ENCODE results near the gene PPP1R12C. TPM values are rescaled to one million over a fixed set of nuclear protein-coding genes. Genes with fewer than 3 reads are reported as not detected.

PPP1R12C gene
- total RNA-seq, 2 experiments from 2014 or later: 87.4 to 89.7 TPM

DNA sequence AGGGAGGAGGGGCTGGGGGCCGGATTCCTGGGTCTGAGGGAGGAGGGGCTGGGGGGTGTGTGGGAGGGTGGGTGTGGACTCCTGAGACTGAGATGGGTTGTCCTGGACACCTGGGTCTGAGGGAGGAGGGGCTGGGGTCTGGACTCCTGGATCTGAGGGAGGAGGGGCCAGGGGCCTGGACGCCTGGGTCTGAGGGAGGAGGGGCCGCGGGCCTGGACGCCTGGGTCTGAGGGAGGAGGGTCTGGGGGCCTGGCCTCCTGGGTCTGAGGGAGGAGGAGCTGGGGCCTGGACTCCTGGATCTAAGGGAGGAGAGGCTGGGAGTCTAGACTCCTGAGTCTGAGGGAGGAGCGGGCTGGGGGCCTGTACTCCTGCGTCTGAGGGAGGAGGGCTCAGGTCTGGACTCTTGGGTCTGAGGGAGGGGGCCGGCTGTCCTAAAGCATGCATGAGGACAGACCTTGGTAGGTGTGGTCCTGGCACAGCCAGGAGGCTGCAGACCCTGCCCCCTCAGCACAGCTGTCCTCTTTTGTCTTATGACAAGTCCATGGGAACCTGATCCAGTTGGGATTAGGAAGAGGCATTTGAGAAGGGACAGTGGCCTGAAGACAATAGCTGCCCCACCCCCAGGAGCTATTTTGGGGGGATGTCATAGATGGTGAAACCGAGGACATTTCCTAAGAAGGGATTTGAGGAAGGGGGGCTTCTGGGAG lies 30.3 kb upstream of the PPP1R12C start:
- ChIA-PET CTCF (interaction anchor here (0.7 to 2.1 kb wide), 2 partner anchors 13 to 19 kb away, joined by 3 to 8 read pairs; no protein-coding TSS in a partner anchor), POLR2A (no interaction called here)

DNA sequence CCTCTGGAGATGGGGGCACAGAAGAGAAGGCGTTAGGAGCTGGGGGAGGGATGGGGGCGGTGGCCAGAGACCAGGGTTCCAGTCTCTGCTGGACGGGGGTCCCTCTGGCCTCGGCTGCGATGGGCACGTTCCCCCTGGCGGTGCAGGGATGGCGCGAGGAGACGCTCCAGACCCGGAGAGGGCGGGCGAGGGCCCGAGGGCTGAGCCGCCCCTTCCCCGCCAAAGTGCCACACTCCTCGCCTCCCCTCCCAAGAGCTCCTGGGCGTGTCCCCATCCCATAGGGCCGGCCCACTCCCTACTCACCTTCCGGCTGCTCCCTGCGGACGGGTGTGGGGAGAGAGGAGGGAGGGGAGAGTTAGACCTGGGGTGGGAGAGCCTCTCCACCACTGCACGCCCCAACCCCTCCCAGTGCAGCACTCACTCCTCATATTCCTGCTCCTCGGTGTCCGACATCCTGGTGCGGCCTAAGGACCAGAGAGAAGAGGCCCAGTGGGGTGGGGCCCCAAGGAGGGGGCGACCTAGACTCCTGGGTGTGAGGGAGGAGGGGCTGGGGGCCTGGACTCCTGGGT lies 29.4 kb upstream of the PPP1R12C start:
- CTCF ChIA-PET: interaction anchor here (0.6 to 2.1 kb wide), 3 partner anchors 14 to 29 kb away, joined by 3 to 8 read pairs (median 3); partner anchors contain the start of gene PPP1R12C

DNA sequence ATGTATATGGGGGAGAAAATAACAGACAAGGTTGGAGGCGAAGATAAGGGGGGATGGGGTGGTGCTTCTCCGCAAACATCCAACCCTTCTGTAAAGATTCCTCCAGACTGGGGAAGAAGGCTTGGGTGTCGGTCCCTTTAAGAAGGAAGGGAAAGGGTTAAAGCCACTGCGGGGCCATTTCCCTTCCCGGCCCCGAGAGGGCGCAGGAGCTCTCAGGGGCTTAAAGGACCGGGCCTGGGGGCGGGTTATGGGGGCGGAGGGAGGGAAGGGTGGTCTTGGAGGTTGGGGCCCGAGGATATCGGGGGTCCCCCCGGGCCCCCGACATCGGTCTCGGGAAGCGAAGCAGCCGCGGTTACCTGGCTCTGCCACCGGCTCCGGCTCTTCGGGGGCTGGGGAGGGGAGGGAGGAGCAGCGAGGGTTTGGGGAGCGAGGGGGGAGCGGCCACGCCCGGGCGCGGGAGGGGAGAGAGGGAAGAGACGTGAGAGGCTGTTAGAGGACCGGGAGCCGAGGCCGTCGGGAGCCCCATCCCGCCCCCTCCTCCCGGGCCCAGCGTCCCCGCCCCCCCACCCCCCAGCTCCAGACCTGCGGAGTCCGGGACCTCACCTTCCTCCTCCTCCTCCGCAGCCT lies 28.8 kb upstream of the PPP1R12C start:
- ChIA-PET CTCF (interaction anchor here (0.6 kb wide), 1 partner anchor 28 kb away, joined by 3 read pairs; the partner anchor contains the start of gene PPP1R12C), POLR2A (no interaction called here)

More for the DNA sequence above, 29.4 kb upstream of the PPP1R12C start:
- POLR2A ChIA-PET: no interaction called here

DNA sequence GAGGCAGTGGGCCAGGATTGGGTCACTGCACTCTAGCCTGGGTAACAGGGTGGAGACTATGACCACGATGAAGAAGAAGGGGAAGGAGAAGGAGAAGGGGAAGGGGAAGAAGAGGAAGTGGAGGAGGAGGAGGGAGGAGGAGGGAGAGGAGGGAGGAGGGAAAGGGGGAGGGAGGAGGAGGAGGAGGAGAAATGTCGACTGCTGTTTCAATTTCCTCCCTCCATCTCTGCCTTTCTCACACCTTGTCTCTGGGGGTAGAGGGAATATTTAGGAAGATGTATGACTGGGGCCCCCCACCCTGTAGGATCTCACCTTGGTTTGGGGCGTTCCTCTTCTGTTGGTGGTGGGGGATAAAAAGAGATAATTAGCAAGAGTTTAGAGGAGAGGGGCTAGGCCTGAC lies 27.8 kb upstream of the PPP1R12C start:
- ChIA-PET POLR2A (no interaction called here), CTCF (no interaction called here)

DNA sequence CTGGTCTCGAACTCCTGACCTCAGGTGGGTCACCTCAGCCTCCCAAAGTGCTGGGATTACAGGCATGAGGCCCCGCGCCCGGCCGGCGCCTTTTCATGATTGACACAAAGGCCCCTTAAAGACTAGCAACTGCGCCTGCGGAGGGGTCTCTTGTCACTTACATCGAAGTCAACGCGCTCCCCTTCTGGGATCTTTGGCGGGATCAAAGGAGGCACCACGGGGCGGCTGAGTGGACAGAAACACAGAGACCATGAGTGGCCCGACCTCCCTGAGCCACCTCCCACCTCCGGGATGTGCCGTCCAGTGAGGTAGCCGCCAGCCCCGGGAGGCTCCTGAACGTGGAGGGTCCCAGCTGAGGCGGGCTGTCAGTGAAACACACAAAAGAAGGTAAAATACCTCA lies 24.3 kb upstream of the PPP1R12C start:
- POLR2A ChIA-PET: interaction anchor here (1.0 kb wide), 1 partner anchor 24 kb away, joined by 7 read pairs; the partner anchor contains the start of gene PPP1R12C
- CTCF ChIA-PET: interaction anchor here (0.7 to 1.7 kb wide), 16 partner anchors 10 to 688 kb away, joined by 3 to 14 read pairs (median 3); partner anchors contain the start of gene DNAAF3

DNA sequence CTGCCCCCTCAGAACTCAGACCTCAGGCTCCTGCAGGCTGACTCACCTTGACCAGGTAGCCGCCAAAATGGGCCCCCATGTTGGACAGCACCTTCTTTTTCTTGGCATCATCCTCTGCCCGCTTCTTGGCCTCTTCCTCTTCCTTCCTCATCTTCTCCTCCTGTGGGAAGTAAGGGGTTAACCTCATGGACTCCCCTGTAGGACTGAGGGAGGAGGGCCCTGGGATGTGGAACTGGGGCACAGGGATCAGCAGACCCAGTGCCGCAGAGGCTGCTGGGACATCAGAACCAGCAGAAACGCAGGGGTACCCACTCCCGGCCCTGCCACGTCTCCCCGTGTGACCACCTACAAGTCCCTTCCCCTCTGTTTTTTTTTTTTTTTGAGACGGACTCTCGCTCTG lies 20.5 kb upstream of the PPP1R12C start:
- POLR2A ChIA-PET: no interaction called here
- CTCF ChIA-PET: no interaction called here

DNA sequence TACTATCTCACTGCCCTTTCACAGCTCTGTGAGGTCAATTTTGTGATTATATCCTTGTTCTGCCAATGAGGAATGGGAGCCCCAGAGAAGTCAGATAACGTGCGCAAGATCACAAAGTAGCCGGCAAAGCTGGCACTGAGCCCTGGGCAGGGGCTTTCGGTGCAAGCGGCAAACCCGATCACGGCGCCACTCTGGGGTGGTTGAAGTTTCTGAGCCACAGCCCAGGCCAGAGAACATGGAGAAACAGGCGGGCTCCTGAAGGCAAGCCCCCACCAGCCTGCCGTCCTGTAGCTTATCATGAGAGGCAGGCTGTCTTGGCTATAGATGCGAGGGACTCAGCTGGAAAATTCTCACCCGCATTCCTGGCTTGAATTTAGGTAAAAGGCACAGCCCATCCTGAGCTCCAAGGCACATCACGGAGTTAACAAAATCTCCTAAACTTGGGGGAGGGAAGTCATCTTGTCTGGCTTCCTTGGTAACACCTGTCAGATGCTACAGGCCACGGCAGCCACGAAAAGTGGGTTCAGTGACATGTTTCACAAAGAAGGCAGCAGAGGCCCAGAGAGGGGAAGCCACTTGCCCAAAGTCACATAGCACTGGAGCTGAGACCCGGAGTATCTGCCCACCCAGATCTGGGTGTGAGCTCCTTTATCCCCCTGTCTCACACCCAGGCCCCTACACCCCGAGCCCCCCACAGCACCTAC lies 19.1 kb upstream of the PPP1R12C start:
- ChIA-PET CTCF (interaction anchor here (2.4 kb wide), 1 partner anchor 367 kb away, joined by 9 read pairs; no protein-coding TSS in a partner anchor), POLR2A (no interaction called here)

DNA sequence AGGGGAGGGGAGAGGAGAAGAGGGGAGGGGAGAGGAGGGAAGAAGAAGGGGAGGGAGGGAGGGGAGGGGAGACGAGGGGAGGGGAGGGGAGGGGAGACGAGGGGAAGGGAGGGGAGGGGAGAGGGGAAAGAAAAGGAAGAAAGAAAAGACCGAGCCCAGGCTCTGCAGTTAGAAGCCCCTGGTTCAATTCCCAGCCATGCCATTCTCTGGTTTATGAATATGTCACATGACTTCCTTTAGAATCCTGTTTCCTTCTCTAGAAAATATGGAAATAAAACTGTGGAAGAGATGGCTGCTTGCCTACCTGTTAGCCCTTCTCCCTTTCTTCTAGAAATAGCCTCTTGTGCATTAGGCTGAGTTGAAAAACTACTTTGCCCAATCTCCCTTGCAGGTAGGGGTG lies 17.3 kb upstream of the PPP1R12C start:
- POLR2A ChIA-PET: no interaction called here
- CTCF ChIA-PET: interaction anchor here (2.4 kb wide), 1 partner anchor 369 kb away, joined by 9 read pairs; no protein-coding TSS in a partner anchor

DNA sequence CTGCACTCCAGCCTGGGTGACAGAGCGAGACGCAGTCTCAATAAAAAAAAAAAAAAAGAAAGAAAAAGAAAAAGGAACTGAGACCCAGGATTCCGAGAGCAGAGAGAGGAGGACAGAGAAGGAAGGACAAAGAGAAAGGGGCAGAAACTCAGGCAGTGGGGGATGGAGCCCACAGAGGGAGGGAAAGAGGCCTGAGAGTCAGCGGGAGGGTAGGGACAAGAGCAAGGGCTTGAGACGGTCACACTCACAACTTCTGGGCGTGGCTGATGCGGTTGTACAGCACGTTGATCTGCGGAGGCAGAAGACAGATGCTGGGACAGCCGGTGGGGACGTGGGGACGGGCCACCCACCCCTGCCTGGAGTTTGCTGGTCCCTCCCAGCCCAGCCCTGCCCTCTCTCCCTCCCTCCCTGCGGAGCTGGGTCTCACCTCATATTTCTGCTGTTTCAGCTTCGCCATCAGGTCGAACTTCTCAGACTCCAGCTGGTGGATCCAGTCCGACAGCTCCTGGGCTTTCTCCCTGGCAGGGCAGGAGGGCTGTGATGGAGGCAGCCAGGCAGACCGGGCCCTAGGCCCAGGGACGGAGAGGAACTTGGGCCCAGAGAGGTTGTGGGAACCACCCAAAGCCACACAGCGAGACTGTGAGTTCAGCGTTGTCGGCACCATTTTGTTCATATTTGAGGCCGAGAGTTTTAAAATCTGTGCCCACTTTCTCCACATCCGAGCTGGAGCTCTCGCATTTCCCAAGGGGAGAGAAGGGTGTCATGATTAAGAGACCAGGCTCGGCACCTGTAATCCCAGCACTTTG lies 16.4 kb upstream of the PPP1R12C start:
- CTCF ChIA-PET: no interaction called here
- POLR2A ChIA-PET: no interaction called here

DNA sequence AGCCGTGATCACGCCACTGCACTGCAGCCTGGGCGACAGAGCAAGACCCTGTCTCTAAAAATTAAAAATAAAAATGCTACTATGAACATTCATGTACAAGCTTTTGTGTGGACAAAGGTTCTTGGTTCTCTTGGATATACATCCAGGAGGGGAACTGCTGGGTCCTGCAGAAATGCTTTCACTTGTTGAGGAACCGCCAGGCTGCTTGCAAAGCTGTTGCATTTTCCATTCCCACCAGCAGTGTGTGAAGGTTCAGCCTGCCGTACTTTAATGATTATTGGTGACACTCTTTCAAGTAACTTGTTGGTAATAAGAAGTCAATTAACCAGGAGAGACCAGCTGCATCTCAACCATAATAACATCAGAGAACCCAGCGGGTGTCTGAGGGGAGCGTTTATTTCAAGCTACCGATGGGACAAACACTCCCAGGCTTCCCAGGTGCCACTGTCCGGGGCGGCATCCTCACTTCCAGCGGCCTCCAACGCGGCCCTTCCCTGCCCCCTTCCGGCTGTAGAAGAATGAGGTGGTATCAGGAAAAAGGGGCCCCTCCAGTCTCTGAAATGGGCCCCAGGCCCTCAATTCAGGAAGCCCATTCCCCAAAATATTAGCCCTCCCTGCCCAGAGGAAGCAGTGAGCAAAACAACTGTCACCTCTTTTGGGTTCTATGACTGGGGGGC lies 15.2 kb upstream of the PPP1R12C start:
- ChIA-PET CTCF (interaction anchor here (0.7 kb wide), 2 partner anchors 44 to 129 kb away, joined by 4 read pairs; no protein-coding TSS in a partner anchor), POLR2A (interaction anchor here (0.7 kb wide), 1 partner anchor 102 kb away, joined by 8 read pairs; no protein-coding TSS in a partner anchor)

DNA sequence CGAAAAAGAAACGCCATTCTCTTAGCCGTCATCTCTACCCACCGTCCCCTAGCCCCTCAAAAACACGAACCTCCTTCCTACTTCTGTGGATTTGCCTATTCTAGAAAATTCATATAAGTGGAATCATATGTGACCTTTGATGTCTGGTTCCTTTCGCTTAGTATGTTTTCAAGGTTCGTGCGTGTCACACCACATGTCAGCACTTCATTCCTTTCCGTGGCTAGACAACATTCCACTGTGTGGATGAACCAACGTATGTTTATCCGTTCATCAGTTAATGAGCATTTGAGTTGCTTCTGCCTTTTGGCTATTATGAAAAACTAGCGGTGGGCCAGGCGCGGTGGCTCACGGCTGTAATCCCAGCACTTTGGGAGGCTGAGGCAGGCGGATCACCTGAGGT lies 14.0 kb upstream of the PPP1R12C start:
- ChIA-PET POLR2A (interaction anchor here (0.7 kb wide), 1 partner anchor 103 kb away, joined by 8 read pairs; no protein-coding TSS in a partner anchor), CTCF (interaction anchor here (0.7 kb wide), 1 partner anchor 43 kb away, joined by 4 read pairs; no protein-coding TSS in a partner anchor)

DNA sequence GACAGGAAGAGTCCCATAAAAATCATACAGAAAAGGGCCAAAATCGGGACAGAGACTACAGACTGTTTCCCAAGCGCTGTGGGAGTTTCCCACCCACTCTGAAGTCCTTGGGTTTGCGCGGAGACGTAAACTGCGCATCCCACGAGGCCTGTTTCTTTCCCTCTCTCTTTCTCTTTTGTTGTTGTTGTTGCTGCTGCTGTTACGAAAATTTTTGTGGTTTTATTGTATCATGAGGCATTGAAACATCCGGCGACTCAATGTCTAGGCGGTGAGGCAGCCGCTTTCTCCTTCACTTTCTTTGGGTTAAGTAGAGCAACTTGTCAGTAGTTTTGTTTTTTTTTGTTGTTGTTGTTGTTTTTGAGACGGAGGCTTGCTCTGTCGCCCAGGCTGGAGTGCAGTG lies 1.6 kb upstream of the PPP1R12C start:
- CTCF ChIA-PET: interaction anchor here (0.5 to 0.6 kb wide), 2 partner anchors 350 to 512 kb away, joined by 3 to 4 read pairs; no protein-coding TSS in a partner anchor
- POLR2A ChIA-PET: no interaction called here

DNA sequence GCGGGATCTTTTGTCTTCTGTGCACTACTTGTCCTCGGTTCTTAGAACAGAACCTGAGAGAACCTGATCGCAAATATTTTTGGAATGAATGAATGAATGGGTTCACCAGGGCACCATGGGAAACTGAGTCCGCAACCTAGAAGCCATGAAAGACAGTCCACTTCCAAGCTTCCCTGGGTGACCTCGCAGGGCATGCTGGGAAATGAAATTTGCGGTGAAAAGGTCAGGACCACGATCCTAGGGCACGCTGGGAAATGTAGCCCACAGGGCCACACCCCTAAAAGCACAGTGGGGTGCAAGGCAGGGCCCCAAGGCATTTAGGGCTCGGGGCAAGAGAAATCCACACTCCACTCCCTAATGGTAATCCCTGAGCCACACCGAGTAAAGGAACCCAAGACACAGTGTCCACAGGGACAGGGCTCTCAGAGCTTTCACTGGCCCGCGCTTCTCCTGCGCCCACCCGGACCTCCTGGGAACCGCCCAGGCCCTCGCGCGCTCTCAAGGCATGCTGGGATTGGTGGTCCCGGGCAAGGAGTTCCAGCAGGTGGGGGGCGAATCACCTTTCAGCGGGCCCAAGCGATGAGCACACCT lies 1.1 kb upstream of the PPP1R12C start:
- ChIA-PET CTCF (interaction anchor here (0.5 to 1.3 kb wide), 3 partner anchors 28 to 513 kb away, joined by 3 to 4 read pairs (median 3); no protein-coding TSS in a partner anchor), POLR2A (interaction anchor here (1.1 kb wide), 1 partner anchor 56 kb away, joined by 4 read pairs; the partner anchor contains the start of gene RDH13)

DNA sequence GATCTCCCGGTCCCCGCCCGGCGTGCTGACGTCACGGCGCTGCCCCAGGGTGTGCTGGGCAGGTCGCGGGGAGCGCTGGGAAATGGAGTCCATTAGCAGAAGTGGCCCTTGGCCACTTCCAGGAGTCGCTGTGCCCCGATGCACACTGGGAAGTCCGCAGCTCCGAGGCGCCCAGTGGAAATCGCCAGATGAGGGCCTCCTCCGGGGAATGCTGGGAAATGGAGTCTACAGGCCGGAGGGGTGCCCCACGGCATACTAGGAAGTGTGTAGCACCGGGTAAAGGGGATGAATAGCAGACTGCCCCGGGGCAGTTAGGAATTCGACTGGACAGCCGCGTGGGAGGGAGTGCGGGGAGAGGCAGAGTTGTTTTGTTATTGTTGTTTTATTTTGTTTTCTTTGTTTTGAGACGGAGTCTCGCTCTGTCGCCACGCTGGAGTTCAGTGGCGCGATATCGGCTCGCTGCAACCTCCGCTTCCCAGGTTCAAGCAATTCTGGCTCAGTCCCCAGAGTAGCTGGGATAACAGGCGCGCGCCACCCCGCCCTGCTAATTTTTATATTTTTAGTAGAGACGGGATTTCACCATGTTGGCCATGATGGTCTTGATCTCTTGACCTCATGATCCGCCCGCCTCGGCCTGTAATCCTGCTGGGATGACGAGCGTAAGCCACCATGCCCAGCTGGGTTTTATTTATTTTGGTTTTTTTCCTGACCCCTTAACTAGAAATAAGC lies 390 bp upstream of the PPP1R12C start:
- POLR2A ChIA-PET: interaction anchor here (0.6 to 1.1 kb wide), 3 partner anchors 24 to 537 kb away, joined by 3 to 7 read pairs (median 4); partner anchors contain the start of genes RDH13 and U2AF2
- CTCF ChIA-PET: interaction anchor here (0.8 to 1.3 kb wide), 3 partner anchors 29 to 386 kb away, joined by 3 read pairs; no protein-coding TSS in a partner anchor

DNA sequence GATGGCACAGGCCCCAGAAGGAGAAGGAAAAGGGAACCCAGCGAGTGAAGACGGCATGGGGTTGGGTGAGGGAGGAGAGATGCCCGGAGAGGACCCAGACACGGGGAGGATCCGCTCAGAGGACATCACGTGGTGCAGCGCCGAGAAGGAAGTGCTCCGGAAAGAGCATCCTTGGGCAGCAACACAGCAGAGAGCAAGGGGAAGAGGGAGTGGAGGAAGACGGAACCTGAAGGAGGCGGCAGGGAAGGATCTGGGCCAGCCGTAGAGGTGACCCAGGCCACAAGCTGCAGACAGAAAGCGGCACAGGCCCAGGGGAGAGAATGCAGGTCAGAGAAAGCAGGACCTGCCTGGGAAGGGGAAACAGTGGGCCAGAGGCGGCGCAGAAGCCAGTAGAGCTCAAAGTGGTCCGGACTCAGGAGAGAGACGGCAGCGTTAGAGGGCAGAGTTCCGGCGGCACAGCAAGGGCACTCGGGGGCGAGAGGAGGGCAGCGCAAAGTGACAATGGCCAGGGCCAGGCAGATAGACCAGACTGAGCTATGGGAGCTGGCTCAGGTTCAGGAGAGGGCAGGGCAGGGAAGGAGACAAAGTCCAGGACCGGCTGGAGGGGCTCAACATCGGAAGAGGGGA lies 1.1 kb downstream of the PPP1R12C start:
- CTCF ChIA-PET: interaction anchor here (0.7 to 1.5 kb wide), 2 partner anchors 104 to 360 kb away, joined by 3 to 4 read pairs; partner anchors contain the start of gene ZNF628
- POLR2A ChIA-PET: interaction anchor here (1.1 kb wide), 1 partner anchor 34 kb away, joined by 3 read pairs; no protein-coding TSS in a partner anchor

DNA sequence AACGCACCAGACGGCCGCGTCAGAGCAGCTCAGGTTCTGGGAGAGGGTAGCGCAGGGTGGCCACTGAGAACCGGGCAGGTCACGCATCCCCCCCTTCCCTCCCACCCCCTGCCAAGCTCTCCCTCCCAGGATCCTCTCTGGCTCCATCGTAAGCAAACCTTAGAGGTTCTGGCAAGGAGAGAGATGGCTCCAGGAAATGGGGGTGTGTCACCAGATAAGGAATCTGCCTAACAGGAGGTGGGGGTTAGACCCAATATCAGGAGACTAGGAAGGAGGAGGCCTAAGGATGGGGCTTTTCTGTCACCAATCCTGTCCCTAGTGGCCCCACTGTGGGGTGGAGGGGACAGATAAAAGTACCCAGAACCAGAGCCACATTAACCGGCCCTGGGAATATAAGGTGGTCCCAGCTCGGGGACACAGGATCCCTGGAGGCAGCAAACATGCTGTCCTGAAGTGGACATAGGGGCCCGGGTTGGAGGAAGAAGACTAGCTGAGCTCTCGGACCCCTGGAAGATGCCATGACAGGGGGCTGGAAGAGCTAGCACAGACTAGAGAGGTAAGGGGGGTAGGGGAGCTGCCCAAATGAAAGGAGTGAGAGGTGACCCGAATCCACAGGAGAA lies 1.9 kb downstream of the PPP1R12C start:
- ChIA-PET POLR2A (no interaction called here), CTCF (interaction anchor here (1.5 kb wide), 1 partner anchor 361 kb away, joined by 3 read pairs; the partner anchor contains the start of gene ZNF628)

Measured in activated CD8-positive, alpha-beta memory T cell treated with anti-CD3 and anti-CD28 coated beads for 36 hours (primary cell).